H1 (cell line): ENCODE data around the gene FAM177B. TPM values are rescaled to one million over a fixed set of nuclear protein-coding genes. Genes with fewer than 3 reads are reported as not detected.

Source experiments
- EGR1 ChIP-seq: IDR thresholded peaks from 2 replicates; pipeline ENCODE4 v1.6.1; 2011; ENCODE audit warnings: low read depth, low read length, borderline replicate concordance
- SIRT6 ChIP-seq: IDR thresholded peaks from one replicate; pipeline ENCODE4 v1.7.1; 2012; ENCODE audit warnings: low read length, inconsistent platforms
- SP2 ChIP-seq: IDR thresholded peaks from 2 replicates; pipeline ENCODE4 v1.6.1; 2012; ENCODE audit warnings: mild to moderate bottlenecking, low read length, inconsistent platforms
- polyA plus RNA-seq, 7 experiments: library from polyadenylated mRNA; depleted of rRNA in 3 of 7; stranded (reverse) in 5 of 7; unstranded in 2 of 7; fragments of >200 nt in 5 of 7; fragments of 200-250 nt in 2 of 7; gene quantifications; 1 replicate in 5 of 7; 2 replicates in 1 of 7; 4 replicates in 1 of 7; pipeline versions ENCODE4 v1.2.1 to v1.2.3, GENCODE V29; 2011 to 2013; ENCODE audit warnings: missing spikeins in 2 of 7, mixed read lengths in 2 of 7
- total RNA-seq: library from RNA; stranded (reverse); fragmentation: NEBNext Ultra II Directional; extraction: Animal tissue kit (Norgen Biotek cat#: 25700); gene quantifications from 2 replicates; pipeline ENCODE4 v1.2.1, GENCODE V29; 2021

Gene FAM177B
- total and polyA plus RNA-seq, 2 of the 8 experiments (the other 6 are each of a cell fraction or from before 2014, with no cell fraction given): 0.06 TPM; not detected in 1

GRCh38 chr1:222787729-222788128 lies 50.7 kb downstream of the FAM177B start (continued):
- no peak for TF ChIP-seq SP2
- TF ChIP-seq SIRT6: no peak
- TF ChIP-seq EGR1: no peak
